ENCODE data around the gene ATF6.

The ATF6 gene

DNA sequence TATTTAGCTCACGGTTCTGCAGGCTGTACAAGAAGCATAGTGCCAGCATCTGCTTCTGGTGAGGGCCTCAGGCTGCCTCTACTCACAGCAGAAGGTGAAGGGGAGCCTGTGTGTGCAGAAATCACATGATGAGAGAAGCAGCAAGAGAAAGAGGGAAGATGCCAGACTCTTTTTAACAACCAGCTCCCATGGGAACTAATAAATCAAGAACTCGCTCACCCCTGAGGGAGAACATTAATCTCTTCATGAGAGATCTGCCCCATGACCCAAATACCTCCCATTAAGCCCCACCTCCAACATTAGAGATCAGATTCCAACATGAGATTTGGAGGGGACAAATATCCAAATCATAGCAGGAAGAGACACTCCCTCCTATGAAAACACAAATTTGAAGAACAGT lies 183.4 kb downstream of the ATF6 start:
- H3K4me3 ChIP-seq (ENCODE audit: control insufficient read depth, low read depth, low read length): no peak overlapping the region
- DNase-seq (ENCODE audit: low read depth): peak; percentile 45
- TF ChIP-seq, protein P1, sequence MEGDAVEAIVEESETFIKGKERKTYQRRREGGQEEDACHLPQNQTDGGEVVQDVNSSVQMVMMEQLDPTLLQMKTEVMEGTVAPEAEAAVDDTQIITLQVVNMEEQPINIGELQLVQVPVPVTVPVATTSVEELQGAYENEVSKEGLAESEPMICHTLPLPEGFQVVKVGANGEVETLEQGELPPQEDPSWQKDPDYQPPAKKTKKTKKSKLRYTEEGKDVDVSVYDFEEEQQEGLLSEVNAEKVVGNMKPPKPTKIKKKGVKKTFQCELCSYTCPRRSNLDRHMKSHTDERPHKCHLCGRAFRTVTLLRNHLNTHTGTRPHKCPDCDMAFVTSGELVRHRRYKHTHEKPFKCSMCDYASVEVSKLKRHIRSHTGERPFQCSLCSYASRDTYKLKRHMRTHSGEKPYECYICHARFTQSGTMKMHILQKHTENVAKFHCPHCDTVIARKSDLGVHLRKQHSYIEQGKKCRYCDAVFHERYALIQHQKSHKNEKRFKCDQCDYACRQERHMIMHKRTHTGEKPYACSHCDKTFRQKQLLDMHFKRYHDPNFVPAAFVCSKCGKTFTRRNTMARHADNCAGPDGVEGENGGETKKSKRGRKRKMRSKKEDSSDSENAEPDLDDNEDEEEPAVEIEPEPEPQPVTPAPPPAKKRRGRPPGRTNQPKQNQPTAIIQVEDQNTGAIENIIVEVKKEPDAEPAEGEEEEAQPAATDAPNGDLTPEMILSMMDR (conservative IDR thresholded peaks at IDR 0.05; ENCODE audit: control insufficient read depth, insufficient read depth, low read depth, low read length): no peak

GRCh38 chr1:161950377-161950776 lies 184.3 kb downstream of the ATF6 start:
- DNase-seq (ENCODE audit: low read depth): no peak
- TF ChIP-seq, protein P1 (conservative IDR thresholded peaks at IDR 0.05; ENCODE audit: control insufficient read depth, insufficient read depth, low read depth, low read length): no peak

GRCh38 chr1:161951646-161952045 lies 185.5 kb downstream of the ATF6 start:
- DNase-seq (ENCODE audit: low read depth): no peak
- TF ChIP-seq, protein P1 (conservative IDR thresholded peaks at IDR 0.05; ENCODE audit: control insufficient read depth, insufficient read depth, low read depth, low read length): no peak
- no peak overlapping the region for H3K4me3 ChIP-seq (ENCODE audit: control insufficient read depth, low read depth, low read length)

More at GRCh38 chr1:161950377-161950776, 184.3 kb downstream of the ATF6 start:
- no peak overlapping the region for H3K4me3 ChIP-seq (ENCODE audit: control insufficient read depth, low read depth, low read length)

DNA sequence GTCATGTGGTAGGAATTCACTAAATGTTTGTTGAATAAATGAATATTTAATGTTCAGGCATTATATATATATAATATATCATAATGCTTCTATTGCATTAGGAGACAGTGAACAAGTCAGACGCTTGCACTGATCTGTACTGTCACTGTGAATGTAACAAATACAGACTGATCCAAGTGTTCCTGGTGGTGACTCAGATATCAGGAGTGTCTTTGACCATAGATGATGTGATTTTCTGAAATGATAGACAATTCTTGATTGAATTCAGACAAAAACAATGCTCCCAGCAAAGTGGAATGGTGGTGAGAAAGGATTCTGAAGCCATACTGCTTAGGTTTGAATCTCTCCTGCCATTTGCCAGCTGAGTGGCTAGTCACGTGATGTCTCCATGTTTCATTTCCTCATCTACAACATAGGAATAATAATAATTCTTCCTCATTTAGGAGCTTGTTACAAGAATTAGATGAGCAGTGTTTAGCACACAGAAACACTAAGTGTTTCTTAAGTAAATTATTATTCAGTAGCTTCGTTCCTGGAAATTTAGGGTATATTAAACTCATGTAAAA lies 186.6 kb downstream of the ATF6 start:
- TF ChIP-seq, protein P1 (conservative IDR thresholded peaks at IDR 0.05; ENCODE audit: control insufficient read depth, insufficient read depth, low read depth, low read length): no peak
- no peak overlapping the region for H3K4me3 ChIP-seq (ENCODE audit: control insufficient read depth, low read depth, low read length)
- peak; percentile 66 for DNase-seq (ENCODE audit: low read depth)

DNA sequence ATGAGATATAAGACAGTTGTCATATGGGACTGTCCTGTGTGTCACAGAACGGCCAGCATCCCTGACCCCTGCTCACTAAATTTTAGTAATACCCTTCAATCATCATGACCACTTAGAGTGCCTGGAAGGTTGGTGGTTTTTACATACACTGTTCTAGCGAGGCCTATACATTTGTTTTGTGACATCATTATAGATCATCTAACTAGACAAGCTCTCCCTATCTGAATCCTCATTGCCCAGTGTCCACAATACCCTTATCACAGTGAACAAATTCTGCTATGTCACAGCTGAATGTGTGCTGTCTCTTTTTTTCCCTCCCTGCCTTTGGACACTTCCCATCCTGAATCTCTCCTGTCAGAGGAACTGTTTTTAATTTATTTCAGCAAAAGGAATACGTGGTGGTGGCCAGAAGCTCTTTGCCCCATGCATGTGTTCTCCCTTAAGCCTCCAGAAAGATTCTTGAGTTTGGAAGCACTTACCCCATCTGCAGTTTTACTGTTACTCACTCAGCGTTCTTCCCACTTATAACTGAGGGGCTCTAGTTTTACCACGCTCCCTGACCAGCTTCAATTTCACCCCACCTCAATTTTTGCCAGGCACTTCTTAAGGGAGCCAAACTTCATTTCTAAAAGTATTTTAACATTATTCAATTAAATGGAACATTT lies 187.3 kb downstream of the ATF6 start:
- DNase-seq (ENCODE audit: low read depth): peak; percentile 30
- H3K4me3 ChIP-seq (ENCODE audit: control insufficient read depth, low read depth, low read length): no peak overlapping the region
- TF ChIP-seq, protein P1 (conservative IDR thresholded peaks at IDR 0.05; ENCODE audit: control insufficient read depth, insufficient read depth, low read depth, low read length): no peak

- H3K4me3 ChIP-seq (ENCODE audit: control insufficient read depth, low read depth, low read length): no peak overlapping the region
- peak; percentile 31 for DNase-seq (ENCODE audit: low read depth)
- TF ChIP-seq, protein P1 (conservative IDR thresholded peaks at IDR 0.05; ENCODE audit: control insufficient read depth, insufficient read depth, low read depth, low read length): no peak
Measured at GRCh38 chr1:161954050-161954449, 187.9 kb downstream of the ATF6 start.
